ENCODE results near the gene LFNG.

Gene LFNG

GRCh38 chr7:2519119-2519930, at the start of gene LFNG:
TSS of gene LFNG (plus strand) at chr7:2519774. CDS start at chr7:2519862, 88 bp downstream.
- peak; percentile 90 for DNase-seq (ENCODE audit: low spot score)

DNA sequence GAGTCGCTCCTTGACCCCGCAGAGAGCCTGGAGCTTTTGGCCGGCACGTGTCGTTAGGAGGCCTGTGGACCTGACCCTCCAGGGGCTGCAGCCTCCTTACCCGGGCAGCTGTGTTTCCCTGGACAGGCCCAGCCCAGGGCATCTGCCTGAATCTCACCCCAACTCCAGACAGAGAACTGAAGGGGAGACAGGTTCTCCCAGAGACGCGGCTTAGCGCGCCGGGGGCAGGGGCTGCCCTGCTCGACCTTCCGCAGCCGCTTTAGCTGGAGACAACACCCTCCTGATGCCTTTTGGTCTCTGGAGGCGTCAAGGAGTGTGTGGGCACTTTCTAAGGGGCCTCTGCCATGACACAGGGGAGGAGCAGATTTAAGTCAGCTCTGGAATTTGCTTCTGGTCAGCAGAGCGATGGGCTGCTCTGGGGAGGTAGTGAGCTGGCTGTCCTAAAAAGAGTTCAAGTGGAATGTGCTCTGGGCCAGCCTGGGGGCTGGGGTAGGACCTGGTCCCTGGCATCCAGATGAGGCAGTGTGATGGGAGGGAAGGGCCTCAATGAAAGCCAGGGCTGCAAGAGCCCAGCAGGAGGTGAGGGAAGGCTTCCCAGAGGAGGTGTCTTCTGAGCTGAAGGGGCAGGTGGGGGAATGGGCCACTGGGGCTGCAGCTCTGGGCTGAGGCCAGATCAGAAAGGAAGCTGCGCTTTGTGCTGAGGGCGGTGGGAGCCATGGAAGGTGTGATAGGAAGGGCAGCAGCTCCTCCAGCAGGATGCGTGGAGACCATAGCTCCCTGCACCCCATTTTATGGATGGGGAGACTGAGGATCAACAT, 49.2 kb upstream of the LFNG start:
- no peak for DNase-seq (ENCODE audit: low spot score)

DNA sequence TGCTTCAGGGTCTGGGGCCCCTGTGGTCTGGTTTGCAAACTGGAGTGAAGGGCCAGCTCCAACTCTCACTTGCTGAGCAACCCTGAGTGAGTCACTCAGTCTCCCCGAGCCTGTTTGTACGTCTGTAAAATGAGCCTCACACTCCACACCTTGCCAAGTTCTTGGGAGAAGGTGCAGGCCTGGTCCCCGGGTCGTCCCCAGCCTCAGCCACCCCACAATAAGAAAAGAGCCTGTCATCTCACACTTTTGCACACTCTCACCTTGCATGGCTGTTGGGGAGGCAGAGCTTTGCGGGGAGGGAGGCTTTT, 48.6 kb upstream of the LFNG start:
- DNase-seq (ENCODE audit: low spot score) = no peak

DNA sequence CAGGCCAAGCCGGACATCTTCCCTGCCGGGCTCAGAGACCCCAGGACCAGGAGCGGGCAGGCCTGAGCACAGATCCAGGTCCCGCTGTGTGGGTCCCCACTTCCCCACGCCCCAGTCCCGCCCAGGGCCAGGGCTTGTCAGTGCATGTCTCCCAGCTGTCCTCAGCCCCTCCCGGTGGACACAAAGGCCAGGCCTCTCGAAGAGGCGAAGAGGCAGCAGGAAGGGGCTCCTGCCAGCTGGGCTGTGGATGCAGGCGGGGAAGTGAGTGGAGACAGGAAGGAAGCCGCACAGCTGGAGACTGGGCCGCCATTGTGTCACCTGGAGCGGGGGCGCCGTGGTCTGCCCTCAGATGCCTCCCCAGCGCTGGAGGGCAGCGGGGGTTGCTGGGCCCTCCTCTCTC, 48.2 kb upstream of the LFNG start:
- DNase-seq (ENCODE audit: low spot score) = no peak

GRCh38 chr7:2472739-2473138, 46.8 kb upstream of the LFNG start:
- no peak for DNase-seq (ENCODE audit: low spot score)

DNA sequence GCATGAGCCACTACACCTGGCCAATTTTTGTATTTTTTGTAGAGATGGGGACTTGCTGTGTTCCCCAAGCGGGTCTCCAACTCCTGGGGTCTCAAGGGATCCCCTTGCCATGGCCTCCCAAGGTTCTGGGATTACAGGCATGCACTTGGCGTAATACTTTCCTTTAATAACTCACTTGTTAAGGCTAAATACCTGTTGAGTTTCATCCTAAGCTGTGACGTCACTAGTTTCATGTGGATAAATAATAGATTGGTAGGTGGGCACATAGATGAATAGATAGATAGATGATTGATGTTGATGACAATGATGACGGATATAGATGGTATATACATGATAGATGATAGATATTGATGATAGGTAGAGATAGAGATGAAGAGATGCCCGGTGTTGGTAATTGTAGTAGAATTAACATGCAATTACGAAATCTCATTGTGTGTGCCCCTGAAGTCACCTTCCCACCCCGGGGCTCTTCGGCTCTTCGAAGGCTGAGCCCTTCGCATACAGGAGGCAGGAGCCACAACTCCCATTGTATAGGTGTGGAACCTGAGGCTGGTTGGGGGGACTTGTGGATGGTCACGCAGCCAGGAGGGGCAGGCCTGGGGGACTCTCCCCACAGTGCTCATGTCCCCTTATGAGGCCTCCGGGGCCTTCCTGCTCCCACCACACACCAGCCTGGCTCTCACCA, 45.9 kb upstream of the LFNG start:
- DNase-seq (ENCODE audit: low spot score) = no peak

DNA sequence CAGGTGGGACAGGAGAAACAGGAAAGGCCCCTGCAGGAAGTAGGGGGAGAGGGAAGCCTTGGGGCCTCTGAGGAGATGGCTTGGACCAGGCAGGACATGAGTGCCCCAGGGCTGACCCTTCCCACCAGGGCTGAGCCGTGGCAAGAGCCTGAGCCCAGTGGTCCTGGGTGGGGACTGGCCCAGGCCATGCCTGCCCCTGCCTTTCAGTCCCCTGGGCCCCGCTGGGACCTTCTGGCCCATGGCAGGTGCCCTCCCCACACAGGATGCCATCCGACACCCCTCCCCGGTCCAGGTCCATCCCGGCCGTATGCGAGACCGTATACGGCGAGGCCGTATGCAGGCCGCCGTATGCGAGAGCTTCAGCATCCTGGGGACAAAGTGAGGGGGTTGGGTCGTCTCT, 45.4 kb upstream of the LFNG start:
- DNase-seq (ENCODE audit: low spot score) = no peak

GRCh38 chr7:2474813-2475677, 44.5 kb upstream of the LFNG start:
- no peak for DNase-seq (ENCODE audit: low spot score)

- DNase-seq (ENCODE audit: low spot score) = no peak
These were observed 43.9 kb upstream of the LFNG start for GRCh38 chr7:2475678-2476015.

GRCh38 chr7:2476298-2476697, 43.3 kb upstream of the LFNG start, which contains the start of gene GRIFIN:
TSS of gene GRIFIN (minus strand) at chr7:2476398. CDS start at chr7:2476383, 15 bp downstream.
- no peak for DNase-seq (ENCODE audit: low spot score)

DNA sequence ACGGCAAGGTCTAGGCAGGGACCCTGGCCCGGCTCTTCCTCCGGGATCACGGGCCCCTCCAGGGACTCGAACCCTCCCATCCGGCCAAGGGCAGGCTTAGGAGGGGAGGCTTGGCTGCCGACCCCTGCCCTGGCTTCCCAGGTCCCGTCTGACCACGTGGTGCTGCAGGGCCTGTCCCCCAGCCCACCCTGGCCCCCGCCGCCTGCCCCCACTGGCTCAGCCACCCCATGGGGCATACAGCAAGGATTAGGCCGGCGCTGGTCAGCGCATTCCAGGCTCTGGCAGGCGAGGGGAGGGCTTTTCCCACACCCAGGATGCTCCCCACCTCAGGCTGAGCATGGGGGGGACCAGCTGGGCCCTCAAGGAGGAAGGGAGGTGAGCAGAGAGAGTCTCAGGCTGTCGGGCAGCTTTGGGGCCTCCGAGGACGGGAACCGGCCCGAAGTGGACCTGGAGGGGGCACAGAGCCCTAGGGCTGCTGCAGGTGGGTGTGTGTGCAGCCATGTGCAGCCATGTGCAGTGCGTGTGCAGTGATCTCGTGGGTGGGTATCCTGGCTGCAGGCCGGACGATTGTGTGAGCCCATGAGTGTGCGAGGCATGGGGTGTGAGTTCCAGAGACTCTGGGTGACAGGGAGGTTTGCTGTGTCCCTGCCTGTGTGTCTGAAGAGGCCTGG, 42.7 kb upstream of the LFNG start:
- DNase-seq (ENCODE audit: low spot score) = no peak

DNA sequence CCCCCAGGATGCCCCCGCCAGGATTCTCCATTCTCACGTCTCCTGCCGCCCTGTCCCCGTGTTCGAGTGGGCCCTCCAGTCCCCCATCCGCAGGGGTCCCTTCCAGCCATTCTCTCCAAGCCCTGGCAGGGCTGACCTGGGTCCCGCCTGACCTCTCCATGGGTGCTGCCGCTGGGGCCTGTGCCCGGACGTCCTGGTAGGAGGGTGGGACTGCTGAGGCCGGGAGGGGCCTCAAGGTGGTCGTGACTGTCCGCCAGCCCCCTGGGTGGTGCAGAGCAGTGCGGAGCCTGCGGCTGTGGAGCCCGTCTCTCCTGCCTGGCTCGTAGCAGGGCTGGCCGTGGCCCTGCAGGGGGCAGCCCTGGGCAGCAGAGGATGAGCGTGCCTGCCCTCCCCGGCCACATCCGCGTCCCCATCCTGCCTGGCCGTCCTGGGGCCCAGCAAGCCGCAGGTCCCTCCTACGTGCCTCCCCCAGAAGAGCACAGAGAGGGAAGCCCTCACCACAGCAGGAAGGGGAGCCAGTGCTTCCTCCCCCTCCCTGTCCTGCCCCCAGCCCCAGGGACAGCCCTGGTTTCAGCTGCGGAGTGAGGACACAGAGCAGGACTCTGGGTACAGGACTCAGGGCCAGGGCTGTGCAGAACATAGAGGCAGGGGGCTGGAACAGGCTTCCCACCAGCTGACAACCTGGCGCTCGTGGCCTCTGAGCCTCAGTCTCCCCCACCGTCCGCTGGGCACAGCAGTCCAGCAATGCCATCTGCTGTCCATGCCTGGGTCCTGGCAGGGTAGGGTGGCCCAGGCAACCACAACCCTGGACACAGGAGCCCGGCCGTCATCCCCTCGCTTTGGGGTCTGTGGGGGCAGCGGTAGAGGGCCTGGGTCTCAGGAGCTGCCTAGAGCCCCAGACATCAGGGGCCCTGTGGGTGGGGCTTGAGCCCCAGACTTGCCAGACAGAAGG, 41.9 kb upstream of the LFNG start:
- DNase-seq (ENCODE audit: low spot score) = peak; percentile 48

DNA sequence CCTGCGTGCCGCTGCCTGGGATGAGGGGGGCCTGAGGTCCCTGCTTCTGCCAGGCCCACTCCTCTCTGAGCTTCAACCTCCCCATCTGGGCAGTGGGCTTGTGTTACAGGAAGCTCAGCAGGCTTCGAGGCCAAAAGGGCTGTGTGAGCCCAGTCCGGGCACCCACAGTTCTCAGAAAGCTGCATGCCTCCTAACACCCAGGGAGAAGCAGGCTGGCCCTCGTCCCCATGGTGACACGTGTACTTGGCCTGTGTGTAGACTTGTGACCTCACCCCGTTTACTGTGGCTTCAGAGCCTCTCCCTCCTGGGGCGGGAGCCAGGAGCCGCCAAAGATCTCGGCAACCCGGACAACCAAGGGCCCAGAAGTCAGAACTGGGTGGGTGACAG, 41.2 kb upstream of the LFNG start:
- DNase-seq (ENCODE audit: low spot score) = peak; percentile 28

DNA sequence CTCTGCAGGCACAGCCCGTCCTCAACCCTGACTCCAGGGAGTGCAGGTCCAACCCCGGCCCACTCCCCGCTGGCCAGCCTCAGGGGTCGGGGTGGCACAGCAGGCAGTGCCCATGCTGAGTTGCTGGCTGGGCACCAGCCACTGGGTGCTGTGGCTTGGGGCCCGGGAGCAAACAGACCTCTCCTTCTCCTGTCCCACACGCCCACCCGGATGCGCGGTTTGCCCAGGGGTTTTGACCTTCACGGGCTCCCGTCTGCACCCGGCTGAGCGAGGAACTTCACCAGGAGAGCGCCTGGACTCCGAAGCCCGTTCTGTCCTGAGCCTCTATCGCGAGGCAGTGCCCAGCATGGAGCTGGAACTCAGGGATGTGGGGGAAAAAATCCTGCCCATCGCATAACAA, 40.8 kb upstream of the LFNG start:
- no peak for DNase-seq (ENCODE audit: low spot score)

DNA sequence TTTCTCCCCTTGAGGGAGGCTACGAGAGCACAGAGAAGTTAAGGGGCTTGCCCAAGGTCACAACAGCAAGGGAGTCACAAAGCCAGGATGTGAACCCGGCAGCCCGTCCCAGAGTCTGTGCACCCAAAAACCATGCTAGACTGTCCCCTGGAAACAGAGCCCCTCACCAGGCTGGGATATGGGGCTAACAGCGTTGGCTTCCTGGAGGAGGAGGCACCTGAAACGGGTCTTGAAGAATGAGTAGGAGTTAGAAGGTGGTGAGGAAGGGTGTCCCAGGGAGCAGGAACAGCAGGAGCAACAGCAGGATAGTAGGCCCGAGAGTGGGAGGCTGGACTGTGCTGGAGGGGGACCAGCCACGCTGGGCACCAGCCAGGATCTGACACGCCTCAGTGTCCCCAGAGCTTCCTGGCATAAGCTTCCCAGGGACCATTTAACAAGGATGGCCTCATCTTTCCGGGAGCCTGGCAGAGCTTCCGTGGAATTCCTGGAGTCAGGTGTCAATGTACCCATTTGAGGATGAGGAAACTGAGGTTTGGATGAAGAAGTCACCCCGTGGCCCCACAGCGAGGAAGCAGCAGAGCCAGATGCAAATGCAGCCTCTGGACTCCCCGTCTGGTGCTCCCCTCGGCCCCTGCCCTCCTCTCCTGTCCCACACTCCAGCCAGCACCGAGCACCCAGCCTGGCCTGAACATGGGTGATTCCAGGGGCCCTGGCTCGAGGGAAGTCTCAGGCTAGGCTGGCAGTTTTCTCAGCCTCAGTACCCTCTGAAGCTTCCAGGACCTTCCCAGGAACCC, 40.1 kb upstream of the LFNG start:
- DNase-seq (ENCODE audit: low spot score) = no peak

DNA sequence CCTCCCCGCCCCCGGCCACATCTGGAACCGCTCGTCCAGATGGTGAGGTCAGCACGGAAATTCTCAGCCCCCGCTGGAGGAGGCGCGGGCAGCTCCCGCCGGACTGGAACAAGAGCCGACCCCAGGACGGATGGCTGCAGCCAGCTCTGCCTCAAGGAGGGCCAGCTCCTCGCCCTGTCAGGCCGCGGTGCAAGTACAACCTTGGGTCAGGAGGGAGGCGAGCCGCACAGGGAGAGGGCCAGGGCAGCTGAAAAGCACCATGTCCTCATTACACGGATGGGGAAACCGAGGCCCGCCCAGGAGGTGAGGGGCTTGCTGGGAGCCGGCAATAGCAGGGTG, 39.5 kb upstream of the LFNG start:
- DNase-seq (ENCODE audit: low spot score) = no peak

GRCh38 chr7:2481195-2481594, 38.4 kb upstream of the LFNG start:
- DNase-seq (ENCODE audit: low spot score) = no peak

DNA sequence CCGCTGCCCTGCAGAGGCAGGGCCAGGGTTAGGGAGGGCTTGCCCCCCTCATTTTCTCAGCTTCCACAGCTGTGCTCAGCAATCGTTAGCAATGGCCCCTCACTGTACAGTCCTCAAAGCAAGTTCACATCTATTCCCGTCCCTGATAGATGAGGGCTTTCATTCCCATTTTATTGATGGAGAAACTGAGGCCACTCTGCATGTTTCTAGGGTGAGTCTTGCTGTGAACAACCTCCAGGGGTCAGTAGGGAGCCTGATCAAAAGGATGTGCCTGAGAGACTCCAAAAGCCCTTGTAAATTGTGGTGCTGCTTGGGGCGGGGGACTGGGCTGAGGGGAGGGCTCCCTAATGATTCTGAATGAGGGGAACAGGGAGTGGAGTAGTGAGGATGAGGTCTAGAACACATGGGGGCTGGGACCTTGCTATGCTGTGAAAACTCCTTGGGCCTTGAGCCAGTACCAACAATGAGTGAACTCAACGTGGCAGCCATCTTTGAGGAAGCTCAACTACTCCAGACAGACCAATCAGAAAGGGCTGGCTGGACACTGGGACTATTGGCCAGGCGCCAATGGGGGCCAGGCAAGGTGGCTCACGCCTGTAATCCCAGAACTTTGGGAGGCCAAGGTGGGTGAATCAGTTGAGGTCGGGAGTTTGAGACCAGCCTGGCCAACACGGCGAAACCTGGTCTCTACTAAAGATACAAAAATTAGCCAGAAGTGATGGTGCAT, 36.7 kb upstream of the LFNG start:
- no peak for DNase-seq (ENCODE audit: low spot score)

- no peak for DNase-seq (ENCODE audit: low spot score)
These were observed 36.1 kb upstream of the LFNG start for GRCh38 chr7:2483494-2483893.

Measured in pons (tissue), 1 donor.